HTR-8/SVneo (cell line): ENCODE data around the gene CDH4.

ENCODE experiments used
- DNase-seq: peaks from one replicate; pipeline ENCODE4 v3.0.0; 2011; ENCODE audit warnings: low spot score, mixed read lengths; ENCODE audit not compliant: insufficient read length
- FAIRE-seq: peaks from 2 replicates; lab custom pipeline; 2011; peaks lifted over from hg19 to GRCh38; lab: Jason Lieb, UNC

CDH4 gene

DNA sequence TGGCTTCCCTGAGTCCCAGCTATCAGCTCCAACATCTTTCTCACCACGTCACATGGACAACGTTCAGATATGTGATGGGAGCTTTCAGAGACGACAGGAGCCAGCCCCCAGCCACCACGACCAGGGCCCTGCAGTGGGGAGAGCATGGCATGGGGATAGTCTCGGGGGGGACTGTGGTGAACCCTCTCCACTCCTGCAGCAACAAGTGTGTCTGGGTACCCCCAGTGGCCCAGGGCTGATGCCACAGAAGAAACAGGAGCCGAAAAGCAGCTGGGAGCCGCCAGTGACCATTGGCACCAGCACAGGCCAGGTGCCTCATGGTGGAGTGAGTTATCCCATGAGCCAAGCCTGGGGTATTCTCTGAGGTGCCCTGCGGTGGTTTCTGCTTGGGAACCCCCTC is 473.9 kb downstream of the CDH4 start:
- DNase-seq (no peak), FAIRE-seq (peak; percentile 4)

DNA sequence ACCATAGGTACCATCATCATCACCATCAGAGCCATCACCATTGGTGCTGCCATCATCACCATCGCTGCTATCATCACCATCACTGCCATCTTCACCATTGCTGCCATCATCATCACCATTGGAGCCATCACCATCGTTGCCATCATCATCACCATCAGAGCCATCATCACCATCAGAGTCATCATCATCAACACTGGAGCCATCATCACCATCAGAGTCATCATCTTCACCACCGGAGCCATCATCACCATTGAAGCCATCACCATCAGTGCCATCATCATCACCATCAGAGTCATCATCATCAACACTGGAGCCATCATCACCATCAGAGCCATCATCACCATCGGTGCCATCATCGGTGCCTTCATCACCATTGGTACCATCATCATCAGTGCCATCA is 474.9 kb downstream of the CDH4 start:
- no peak for DNase-seq
- FAIRE-seq: no peak

DNA sequence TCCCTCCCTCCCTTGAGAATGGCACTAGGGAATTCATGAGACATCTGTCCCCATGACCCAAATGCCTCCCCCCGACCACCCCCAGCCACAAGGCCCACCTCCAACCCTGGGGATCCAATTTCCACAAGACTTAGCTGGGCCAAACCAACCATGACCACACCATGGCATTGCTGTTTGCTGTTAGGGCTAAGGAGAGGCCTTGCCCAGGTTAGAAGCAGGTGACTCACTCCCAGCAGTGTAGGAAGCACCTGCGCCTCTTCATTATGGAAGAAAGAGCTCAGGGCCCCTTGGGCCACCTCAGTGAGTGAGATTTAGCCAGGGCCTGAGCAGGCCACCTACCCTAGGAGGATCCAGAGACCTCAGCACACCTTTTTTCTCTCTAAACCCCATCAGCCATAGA is 475.7 kb downstream of the CDH4 start:
- DNase-seq (no peak), FAIRE-seq (no peak)

DNA sequence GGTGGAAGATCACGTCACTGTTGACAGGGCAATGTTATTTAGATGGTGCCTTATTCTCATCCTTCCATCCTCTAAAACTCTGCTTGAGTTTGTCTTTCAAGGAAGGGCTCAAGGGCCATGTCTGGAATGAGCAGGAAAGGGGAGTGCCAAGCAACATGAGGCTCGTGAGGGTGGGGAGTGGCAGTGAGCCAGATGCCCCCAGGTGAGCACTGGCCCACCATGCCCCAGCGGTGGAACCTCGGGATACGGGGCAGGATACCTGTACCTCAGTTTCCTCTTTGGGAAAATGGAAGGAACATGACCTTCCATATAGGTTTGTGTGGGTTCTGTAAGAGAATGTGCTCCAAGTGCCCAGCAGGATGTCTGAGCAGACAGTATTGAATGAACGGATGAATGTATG is 476.3 kb downstream of the CDH4 start:
- no peak for DNase-seq
- peak; percentile 63 for FAIRE-seq

DNA sequence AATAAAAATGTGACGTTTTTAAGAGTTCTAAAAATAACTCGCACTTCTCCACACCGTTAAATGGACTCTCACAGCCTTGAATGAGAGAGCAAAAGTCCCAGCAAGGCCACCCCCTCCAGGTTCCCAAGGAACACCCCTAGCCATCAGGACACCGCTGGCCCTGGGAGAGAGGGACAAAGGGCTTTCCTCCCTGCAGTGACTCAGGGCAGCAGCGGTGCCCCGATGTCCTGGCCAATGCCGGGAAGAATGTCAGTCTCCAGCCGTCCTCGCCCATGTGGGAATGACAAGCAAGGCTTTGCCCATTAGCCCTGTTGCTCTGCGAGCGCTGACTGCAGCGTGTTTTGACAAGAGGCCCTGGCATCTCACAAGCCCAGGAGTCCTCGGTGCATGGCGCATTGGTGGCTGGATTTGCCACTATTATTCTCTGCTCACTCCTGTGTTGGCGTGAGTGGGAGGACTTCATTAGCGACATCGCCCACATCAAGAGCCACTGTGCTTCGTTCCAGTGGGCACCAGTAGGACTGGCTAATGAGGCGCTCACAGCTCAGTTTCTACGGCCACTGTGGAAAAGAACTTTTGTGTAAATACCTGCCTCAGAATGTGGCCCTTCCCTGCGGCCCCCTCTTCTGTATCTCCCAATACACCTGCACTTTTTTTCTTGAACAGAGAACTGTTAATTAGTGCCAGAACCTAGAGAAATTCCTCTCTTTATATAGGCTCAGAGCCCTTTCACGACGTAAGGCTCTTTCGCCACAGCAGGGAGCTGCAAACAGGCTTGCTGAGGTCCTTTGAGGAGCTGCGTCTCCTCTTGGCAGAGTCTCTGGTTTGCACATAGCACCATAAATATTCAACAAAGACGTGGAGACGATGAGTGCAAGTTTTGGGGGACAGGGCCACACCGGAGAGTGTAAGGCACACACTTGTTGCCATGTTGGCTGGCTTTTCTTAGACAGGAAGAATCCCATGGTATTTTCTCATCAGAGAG is 477.0 kb downstream of the CDH4 start:
- DNase-seq (no peak), FAIRE-seq (peak; percentile 69)

DNA sequence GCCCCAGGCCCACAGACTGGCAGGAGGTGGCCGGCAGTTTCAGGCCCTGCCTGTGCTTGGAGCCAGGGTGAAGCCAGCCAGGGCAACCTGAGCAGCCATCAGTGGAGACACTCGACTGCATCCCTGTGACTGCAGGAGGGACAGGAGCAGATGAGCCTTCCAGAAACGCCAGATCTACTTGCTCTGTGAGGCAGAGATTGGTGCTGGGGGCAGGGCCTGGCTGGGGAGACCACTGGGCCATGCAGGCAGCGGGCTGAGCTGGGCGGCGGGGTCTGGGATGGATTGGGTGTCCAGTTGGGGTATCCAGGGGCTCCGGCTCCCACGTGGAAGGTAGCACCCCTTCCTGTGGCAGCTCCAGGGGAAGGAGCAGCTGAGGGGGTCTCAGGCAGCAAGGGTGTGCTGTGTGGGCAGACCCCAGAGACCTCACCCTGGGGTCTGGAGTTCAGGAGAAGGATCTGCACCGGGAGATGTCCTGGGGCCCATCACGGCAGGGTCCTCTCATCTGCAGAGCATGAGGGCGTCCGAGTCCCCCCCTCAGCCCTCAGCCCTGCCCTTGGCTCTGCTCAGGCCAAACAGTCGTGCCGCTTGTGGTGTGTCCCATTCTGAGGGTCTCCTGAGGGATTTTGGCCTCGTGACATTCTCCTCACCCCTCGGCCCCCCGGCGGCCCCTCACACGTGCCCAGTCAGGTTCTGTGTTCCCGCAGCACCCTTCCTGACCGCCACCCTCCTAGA is 478.7 kb downstream of the CDH4 start:
- DNase-seq (no peak), FAIRE-seq (no peak)

DNA sequence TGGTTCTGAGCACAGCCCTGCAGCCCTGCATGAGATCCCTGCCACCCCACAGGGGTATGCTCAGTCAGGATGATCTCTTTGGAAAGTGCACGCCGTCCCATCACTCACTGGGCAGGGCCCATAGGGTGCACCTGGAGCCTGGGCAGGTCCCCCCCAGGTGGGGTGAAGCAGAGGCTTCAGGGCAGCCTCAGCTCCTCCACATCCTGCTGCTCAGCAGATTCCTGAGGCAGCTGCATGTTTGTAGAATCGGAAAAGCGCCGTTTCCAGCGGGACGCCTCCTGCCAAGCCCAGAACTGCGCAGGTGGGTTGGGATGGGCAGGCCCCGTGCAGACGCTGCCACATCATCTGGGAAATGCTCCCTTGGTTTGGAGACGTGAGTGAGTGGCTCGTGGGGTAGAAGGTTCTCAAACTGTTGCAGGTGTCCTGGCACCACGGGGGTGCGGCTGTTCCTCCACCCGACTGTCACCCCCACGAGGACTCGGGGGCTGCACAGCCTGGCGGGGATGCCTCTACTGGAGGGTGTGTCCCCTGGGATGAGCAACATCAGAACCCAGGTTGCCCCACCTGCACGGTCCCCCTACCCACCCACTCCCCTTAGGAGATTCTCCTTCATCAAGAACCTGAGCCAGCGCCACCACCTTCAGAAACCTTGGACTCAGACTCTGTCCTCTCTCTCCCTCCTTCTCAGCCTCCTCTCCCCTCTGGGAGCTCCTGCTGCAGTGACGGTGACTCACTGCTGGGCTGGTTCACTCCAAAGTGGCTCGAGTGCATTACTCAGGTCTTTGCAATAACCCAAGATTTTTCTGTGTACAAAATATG is 479.5 kb downstream of the CDH4 start:
- DNase-seq: peak; percentile 75

DNA sequence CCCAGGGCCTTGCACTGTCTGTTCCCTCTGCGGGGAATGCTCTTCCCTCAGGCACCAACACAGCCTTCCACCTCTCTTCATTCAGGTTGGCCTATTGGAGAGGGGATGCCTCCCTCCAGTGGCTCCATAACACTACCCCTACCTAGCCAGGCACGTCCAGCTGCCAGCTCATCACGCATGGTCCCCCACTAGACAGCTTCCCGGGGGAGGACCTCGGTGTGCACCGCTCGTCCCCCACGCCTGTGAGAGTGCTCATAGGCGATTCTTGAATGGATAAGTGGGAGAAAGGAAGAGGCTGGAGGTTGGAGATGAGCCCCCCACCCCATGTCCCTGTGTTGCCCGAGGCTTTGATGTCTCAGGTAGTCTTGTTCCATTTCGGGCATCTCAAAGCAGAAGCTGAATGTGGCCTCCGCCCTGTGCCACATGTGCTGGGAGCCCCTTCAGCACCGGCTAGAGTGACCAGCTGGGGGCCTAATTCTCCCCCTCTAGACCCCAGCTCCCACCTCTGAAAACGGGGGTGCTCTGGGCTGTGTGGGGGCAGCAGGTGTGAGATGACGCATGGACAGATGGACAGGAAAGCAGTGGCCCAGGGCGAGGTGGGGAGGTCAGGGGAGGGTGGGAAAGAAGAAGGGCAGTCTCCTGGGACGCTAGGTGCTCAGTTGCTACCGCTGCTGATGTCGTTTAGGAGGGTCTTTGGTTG is 480.6 kb downstream of the CDH4 start:
- FAIRE-seq (no peak), DNase-seq (no peak)

More for the DNA sequence above, 479.5 kb downstream of the CDH4 start:
- peak; percentile 66 for FAIRE-seq

DNA sequence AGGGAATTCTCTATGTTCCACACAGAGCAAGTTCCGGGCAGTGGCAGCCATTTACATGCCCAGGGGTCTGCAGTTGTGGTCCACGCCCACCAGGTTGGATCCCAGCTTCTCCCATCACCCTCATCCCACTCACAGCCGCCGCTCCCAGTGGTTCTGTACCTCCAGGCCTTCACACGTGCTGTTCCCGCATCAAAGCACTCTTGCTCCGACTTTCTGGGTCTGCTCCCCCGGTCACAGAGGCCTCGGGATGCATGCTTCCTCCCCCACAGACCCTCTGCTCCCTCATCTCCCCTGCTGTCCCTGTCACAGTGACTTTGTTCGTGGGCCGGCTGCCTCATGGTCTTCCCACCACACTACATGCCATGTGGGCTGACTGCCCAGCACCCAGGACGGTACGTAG is 481.2 kb downstream of the CDH4 start:
- FAIRE-seq: no peak
- no peak for DNase-seq

DNA sequence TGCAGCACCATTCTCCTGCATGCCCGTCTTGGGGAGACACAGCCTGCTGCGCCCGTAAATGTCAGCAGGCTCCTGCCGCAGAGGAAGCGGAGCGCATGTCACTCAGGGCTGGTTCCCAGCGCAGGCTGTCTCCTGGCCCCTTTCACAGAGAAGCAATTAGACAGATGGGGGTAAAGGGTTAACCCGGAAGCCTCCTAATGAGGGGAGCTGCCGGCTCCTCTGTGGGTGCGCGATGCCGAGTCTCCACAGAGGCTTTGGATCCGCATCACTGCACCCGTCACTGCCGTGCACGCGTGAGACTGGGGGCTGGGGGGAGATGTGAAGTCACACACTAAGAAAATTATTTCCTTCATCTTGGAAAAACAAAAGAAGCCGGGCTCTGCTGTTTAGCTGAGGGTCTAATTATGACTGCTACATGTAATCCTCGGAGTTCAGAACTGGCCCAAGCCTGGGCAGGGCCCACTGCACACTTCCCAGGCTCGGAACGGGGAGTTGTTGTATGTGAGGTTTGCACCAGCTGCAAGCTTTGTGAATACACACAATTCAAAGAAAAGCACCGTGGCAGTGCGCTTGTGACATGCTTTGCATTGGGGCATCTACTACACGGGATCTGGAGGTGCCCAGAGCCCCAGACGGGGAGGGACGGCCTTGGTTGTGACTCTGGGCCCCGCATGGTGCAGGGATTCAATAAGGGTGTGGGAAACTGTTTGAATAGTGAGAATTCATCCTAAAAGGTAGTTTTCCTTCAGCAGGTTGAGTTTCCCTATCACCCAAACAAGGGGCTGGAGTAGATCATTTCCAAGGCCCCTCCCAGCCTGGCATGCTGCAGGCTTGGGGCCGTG is 482.1 kb downstream of the CDH4 start:
- no peak for FAIRE-seq
- no peak for DNase-seq

DNA sequence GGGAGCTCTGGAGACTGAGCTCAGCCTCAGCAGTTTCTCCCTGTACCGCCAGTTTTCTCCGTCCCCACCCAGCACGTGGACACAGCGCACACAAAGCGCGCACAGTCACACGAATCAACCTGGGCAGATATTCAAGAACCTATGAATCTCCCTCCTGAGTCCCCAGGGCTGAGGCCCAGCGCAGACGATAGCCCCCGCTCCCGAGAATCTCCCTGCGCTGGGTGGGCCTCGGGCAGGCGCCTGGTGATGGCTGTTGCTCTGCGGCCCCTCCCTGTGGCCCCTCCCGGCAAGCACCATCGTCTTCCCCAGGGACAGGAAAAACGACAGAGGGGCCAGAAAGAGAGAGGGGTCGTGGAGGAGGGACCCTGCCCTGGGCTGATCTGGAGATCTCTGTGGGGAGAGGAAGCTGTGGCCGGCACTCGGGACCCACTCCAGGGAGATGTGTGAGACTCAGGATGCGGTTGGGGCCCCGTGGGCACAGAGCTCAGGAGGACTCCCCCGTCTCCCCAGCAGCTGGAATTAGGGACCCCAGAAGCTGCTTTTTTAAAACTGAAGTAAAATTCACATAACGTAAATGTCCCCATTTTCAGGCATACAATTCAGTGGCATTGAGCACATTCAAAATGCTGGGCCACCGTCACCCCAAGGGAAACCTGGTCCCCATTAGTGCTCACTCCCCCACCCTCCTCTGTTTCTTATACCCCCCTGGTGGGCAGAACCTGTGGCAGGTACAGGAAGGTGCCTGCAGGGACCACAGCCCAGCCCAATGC is 482.9 kb downstream of the CDH4 start:
- DNase-seq: no peak
- no peak for FAIRE-seq

DNA sequence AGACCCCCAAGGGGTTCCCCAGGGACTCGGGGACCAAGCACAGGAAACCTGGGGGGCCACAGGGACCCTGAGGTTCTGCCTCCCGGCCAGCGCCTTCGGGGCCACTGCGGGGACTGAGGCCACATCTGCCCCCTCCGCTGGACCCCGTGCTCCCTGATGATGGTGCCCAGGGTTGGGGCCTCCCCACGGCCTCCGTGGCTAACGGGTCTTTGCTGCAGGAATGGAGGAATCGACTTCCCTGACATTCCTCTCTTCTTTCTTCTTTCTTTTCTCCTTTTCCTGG is 483.4 kb downstream of the CDH4 start:
- DNase-seq: no peak
- no peak for FAIRE-seq

DNA sequence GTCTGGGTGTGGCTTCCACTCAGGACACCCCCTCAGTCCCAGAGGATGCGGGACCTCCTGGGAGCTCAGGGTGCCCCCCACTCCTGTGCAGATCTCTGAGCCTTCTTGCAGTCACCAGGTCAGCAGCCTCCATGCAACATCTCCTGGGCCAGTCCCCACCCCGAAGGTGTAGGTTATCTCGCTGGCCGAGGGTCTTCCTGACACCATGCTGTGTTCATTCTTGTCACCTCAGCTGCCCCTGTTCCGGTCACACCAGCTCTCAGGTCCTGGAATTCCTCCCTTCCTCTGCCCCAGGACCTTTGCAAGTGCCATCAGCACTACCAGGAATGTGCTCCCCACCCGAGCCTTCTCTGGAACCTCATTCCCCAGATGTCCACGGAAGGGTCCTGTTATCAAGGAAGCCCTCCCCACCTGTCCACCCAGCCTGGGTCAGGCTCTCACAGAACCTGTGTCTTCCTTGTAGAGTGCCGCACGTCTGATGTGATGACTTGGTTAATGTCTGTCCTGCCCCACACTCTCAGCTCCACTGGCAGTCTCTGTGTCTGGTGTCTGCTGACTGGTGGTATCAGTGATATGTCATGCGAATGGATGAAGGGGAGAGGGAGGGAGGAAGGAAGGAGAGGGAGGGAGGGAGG is 484.1 kb downstream of the CDH4 start:
- peak; percentile 80 for FAIRE-seq

DNA sequence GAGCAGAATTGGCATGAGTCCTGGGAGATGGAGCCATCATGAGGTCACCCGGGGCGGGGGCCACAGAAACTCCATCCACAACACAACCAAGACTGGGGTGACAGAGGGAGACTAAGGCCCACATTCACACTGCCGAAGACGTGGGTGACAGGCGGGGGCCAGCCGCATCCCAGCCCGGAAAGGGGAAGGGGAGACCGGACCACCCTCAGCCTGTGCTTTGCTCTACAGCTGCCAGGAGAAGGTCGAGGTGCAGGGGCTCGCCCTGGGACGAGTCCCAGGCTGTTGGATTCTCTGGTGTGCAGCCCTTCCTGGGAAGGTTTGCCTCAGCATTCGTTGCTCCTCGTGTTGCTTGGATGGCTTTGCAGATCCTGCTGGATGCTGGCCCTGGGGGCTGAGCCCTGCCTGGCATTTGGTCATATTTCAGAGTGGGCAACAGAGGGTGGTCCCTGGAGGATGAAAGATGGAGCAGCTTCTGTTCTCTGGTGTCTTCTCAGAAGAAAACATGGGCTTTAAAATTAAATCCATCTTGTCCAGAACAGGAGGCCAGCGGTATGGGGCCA is 484.8 kb downstream of the CDH4 start:
- FAIRE-seq (peak; percentile 16), DNase-seq (no peak)

More for the DNA sequence above, 484.1 kb downstream of the CDH4 start:
- DNase-seq: no peak

DNA sequence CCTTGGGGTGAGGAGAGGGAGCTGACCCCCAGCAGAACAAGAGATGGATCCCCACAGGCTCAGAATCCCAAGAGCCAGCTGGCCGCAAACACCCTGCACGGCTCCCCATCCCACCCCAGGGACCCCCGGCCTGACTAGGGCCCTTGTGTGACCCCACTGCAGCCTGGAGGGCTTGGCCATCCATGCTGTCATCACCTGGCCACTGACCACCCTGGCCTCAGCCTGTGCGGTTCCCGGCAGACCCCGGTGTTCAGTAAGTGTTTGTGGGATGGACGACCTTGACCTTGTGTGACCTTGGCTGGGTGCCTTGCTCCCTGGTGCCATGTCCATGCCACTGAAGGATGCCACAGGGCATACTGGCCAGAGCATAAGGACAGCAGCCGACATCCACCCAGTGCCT is 485.3 kb downstream of the CDH4 start:
- FAIRE-seq: no peak

DNA sequence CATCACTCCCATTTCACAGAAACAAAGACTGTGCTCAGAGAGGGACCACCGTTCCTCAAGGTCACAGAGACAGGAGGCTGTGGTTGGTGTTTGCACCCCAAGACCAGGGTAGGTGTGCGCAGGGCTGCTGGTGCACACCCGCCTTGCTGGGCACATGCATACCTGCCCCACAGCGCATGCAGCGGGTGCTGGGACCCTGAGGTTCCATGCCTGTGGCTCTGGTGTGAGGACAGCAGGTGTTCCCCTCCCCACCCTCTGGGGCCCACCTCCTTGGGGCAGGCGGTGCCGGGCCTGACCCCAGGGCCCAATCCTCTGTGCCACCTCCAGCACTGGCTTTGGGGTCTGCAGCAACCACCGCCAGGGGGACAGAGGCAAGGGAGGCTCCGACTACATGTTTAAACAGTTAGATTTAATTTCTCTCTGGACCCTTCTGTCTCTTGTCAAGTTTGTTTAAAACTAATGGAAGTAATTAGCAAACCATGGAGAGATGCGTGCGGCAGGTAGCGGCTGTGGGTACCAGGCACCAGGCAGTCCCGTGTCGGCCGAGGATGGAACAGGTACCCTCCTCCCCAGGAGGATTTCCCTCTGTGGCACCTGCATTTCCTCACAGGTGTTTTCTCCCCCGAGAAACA is 485.9 kb downstream of the CDH4 start:
- no peak for DNase-seq
- FAIRE-seq: no peak

More for the DNA sequence above, 485.3 kb downstream of the CDH4 start:
- DNase-seq: no peak

DNA sequence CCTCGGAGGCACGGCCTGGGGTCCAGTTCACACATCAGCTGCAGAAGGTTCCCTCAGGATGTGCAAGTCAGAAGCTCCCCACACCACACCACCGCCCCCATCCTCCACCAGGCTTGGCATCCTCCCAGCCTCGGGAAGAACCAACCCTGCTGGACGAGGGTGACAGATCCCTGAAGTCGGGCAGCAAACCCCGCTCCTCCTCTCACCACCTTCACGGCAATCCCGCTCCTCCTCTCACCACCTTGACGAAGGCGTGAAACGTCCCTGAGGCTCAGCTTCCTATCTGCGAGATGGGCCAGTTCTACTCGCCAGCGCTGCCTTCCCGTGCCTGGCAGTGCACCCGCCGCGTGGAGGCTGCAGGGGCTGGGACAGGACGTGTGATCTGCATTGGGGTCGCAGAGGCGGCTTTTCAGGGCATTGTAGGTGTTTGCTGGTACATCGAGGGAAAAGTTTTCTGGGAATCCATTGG is 486.6 kb downstream of the CDH4 start:
- peak; percentile 69 for FAIRE-seq
- DNase-seq: no peak
